ENCODE results near the gene ACSL3.

ACSL3 gene

DNA sequence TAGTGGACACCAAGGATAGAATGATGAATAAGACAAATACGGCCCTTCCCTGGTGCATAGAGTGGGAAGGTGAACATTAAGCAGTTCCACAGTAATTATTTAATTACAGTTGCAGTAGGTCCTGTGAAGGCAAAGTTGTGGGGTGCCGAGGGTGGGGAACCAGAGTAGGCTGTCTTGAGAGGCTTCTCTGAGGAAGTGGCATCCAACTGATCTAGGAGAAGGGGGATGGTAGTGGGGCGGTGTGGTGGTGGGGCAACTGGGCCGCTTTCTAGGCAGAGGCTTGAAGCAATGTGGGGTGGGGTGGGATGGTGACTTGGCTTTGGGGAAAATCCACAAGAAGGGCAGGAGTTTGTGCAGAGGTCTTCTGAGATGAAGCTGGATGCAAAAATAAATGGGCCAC lies 11.7 kb downstream of the ACSL3 start:
- TF ChIP-seq TSHZ2 (CRISPR knock-in tag; IDR thresholded peaks at IDR 0.05) (no peak), ISL1 (CRISPR knock-in tag; IDR thresholded peaks at IDR 0.05) (no peak), ZNF565 (CRISPR knock-in tag; conservative IDR thresholded peaks at IDR 0.05; ENCODE audit: low read depth) (no peak), ZC3H10 (CRISPR knock-in tag; IDR thresholded peaks at IDR 0.05) (no peak), ZFP30 (CRISPR knock-in tag; IDR thresholded peaks at IDR 0.05) (no peak), CSDC2 (CRISPR knock-in tag; IDR thresholded peaks at IDR 0.05) (no peak), SNAI2 (CRISPR knock-in tag; IDR thresholded peaks at IDR 0.05) (no peak), GLIS3 (CRISPR knock-in tag; IDR thresholded peaks at IDR 0.05) (no peak), BACH2 (CRISPR knock-in tag; IDR thresholded peaks at IDR 0.05; ENCODE audit: borderline replicate concordance) (no peak), ZNF8 (CRISPR knock-in tag; IDR thresholded peaks at IDR 0.05) (no peak), RARB (CRISPR knock-in tag; IDR thresholded peaks at IDR 0.05) (no peak), PPARA (CRISPR knock-in tag; IDR thresholded peaks at IDR 0.05; ENCODE audit: borderline replicate concordance) (no peak), TCF4 (CRISPR knock-in tag; IDR thresholded peaks at IDR 0.05; ENCODE audit: borderline replicate concordance) (no peak), ARNTL (CRISPR knock-in tag; IDR thresholded peaks at IDR 0.05; ENCODE audit: borderline replicate concordance, low read depth) (no peak), OSR1 (CRISPR knock-in tag; IDR thresholded peaks at IDR 0.05) (no peak)
- TF ChIP-seq, protein P1, sequence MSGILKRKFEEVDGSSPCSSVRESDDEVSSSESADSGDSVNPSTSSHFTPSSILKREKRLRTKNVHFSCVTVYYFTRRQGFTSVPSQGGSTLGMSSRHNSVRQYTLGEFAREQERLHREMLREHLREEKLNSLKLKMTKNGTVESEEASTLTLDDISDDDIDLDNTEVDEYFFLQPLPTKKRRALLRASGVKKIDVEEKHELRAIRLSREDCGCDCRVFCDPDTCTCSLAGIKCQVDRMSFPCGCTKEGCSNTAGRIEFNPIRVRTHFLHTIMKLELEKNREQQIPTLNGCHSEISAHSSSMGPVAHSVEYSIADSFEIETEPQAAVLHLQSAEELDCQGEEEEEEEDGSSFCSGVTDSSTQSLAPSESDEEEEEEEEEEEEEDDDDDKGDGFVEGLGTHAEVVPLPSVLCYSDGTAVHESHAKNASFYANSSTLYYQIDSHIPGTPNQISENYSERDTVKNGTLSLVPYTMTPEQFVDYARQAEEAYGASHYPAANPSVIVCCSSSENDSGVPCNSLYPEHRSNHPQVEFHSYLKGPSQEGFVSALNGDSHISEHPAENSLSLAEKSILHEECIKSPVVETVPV (CRISPR knock-in tag; IDR thresholded peaks at IDR 0.05), result no peak
- TF ChIP-seq, protein P2, sequence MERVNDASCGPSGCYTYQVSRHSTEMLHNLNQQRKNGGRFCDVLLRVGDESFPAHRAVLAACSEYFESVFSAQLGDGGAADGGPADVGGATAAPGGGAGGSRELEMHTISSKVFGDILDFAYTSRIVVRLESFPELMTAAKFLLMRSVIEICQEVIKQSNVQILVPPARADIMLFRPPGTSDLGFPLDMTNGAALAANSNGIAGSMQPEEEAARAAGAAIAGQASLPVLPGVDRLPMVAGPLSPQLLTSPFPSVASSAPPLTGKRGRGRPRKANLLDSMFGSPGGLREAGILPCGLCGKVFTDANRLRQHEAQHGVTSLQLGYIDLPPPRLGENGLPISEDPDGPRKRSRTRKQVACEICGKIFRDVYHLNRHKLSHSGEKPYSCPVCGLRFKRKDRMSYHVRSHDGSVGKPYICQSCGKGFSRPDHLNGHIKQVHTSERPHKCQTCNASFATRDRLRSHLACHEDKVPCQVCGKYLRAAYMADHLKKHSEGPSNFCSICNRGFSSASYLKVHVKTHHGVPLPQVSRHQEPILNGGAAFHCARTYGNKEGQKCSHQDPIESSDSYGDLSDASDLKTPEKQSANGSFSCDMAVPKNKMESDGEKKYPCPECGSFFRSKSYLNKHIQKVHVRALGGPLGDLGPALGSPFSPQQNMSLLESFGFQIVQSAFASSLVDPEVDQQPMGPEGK (CRISPR knock-in tag; IDR thresholded peaks at IDR 0.05; ENCODE audit: borderline replicate concordance), result no peak
- TF ChIP-seq, protein P3, sequence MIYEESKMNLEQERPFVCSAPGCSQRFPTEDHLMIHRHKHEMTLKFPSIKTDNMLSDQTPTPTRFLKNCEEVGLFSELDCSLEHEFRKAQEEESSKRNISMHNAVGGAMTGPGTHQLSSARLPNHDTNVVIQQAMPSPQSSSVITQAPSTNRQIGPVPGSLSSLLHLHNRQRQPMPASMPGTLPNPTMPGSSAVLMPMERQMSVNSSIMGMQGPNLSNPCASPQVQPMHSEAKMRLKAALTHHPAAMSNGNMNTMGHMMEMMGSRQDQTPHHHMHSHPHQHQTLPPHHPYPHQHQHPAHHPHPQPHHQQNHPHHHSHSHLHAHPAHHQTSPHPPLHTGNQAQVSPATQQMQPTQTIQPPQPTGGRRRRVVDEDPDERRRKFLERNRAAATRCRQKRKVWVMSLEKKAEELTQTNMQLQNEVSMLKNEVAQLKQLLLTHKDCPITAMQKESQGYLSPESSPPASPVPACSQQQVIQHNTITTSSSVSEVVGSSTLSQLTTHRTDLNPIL (CRISPR knock-in tag; IDR thresholded peaks at IDR 0.05; ENCODE audit: low read depth), result no peak
- TF ChIP-seq, protein P4, sequence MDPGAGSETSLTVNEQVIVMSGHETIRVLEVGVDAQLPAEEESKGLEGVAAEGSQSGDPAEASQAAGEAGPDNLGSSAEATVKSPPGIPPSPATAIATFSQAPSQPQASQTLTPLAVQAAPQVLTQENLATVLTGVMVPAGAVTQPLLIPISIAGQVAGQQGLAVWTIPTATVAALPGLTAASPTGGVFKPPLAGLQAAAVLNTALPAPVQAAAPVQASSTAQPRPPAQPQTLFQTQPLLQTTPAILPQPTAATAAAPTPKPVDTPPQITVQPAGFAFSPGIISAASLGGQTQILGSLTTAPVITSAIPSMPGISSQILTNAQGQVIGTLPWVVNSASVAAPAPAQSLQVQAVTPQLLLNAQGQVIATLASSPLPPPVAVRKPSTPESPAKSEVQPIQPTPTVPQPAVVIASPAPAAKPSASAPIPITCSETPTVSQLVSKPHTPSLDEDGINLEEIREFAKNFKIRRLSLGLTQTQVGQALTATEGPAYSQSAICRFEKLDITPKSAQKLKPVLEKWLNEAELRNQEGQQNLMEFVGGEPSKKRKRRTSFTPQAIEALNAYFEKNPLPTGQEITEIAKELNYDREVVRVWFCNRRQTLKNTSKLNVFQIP (CRISPR knock-in tag; IDR thresholded peaks at IDR 0.05; ENCODE audit: borderline replicate concordance, low read depth), result no peak
- ATAC-seq, result no peak

GRCh38 chr2:222875482-222875881 lies 14.6 kb downstream of the ACSL3 start:
- no peak for ATAC-seq
- no peak for TF ChIP-seq ARNTL (CRISPR knock-in tag; IDR thresholded peaks at IDR 0.05; ENCODE audit: borderline replicate concordance, low read depth)
- no peak for TF ChIP-seq ZNF8 (CRISPR knock-in tag; IDR thresholded peaks at IDR 0.05)
- no peak for TF ChIP-seq ZNF565 (CRISPR knock-in tag; conservative IDR thresholded peaks at IDR 0.05; ENCODE audit: low read depth)
- TF ChIP-seq TCF4 (CRISPR knock-in tag; IDR thresholded peaks at IDR 0.05; ENCODE audit: borderline replicate concordance), result no peak
- no peak for TF ChIP-seq ZC3H10 (CRISPR knock-in tag; IDR thresholded peaks at IDR 0.05)
- TF ChIP-seq ZFP3 (CRISPR knock-in tag; IDR thresholded peaks at IDR 0.05), result no peak
- TF ChIP-seq, protein P1 (CRISPR knock-in tag; IDR thresholded peaks at IDR 0.05), result no peak
- TF ChIP-seq, protein P4 (CRISPR knock-in tag; IDR thresholded peaks at IDR 0.05; ENCODE audit: borderline replicate concordance, low read depth), result no peak
- TF ChIP-seq TOX (CRISPR knock-in tag; IDR thresholded peaks at IDR 0.05; ENCODE audit: borderline replicate concordance), result no peak
- no peak for TF ChIP-seq RARB (CRISPR knock-in tag; IDR thresholded peaks at IDR 0.05)

Data from SK-N-SH treated with all-trans-retinoic acid at 6 μM for 48 hours (cell line).